GM19395 (cell line): Measurements from ENCODE around the gene CELSR1.

ENCODE experiments used
- ATAC-seq: cut with Tn5 transposase; IDR thresholded peaks from one replicate; pipeline ENCODE4 v1.9.1; 2021; ENCODE audit warnings: mild to moderate bottlenecking, moderate library complexity; ENCODE audit not compliant: unreplicated experiment

The CELSR1 gene

GRCh38 chr22:46551996-46552395 is 14.6 kb upstream of the CELSR1 start:
- ATAC-seq: no peak

- ATAC-seq: no peak
Observed at GRCh38 chr22:46551321-46551720, 13.9 kb upstream of the CELSR1 start.

GRCh38 chr22:46549971-46550641 is 12.7 kb upstream of the CELSR1 start:
- ATAC-seq: no peak

- no peak for ATAC-seq
Observed at GRCh38 chr22:46549563-46549840, 12.1 kb upstream of the CELSR1 start.

GRCh38 chr22:46547883-46548244 is 10.4 kb upstream of the CELSR1 start:
- no peak for ATAC-seq

- ATAC-seq: no peak
Observed at GRCh38 chr22:46547179-46547882, 9.9 kb upstream of the CELSR1 start.

- no peak for ATAC-seq
Observed at GRCh38 chr22:46546466-46547178, 9.2 kb upstream of the CELSR1 start.

- ATAC-seq: no peak
Observed at GRCh38 chr22:46545086-46545792, 7.8 kb upstream of the CELSR1 start.

- ATAC-seq: no peak
Observed at GRCh38 chr22:46542011-46542985, 4.9 kb upstream of the CELSR1 start.

- no peak for ATAC-seq
Observed at GRCh38 chr22:46541536-46541935, 4.1 kb upstream of the CELSR1 start.

- no peak for ATAC-seq
Observed at GRCh38 chr22:46540874-46541273, 3.5 kb upstream of the CELSR1 start.

- no peak for ATAC-seq
Observed at GRCh38 chr22:46539169-46539568, 1.7 kb upstream of the CELSR1 start.

- ATAC-seq: no peak
Observed at GRCh38 chr22:46538814-46539160, 1.4 kb upstream of the CELSR1 start.

GRCh38 chr22:46537946-46538813 is 760 bp upstream of the CELSR1 start:
- no peak for ATAC-seq

- ATAC-seq: no peak
Observed at GRCh38 chr22:46536537-46537224, 739 bp downstream of the CELSR1 start.

GRCh38 chr22:46535876-46536536 is 1.4 kb downstream of the CELSR1 start:
- no peak for ATAC-seq

GRCh38 chr22:46534901-46535630 is 2.4 kb downstream of the CELSR1 start:
- ATAC-seq: no peak
